CD4-positive, alpha-beta T cell treated with Interleukin-1 beta for 1 hour (primary cell): ENCODE measurements around the gene AGBL4.

Experiments used
- DNase-seq, 2 donors: peaks; one replicate each; pipeline ENCODE4 v3.0.0-alpha.2; 2020 to 2022

AGBL4 gene

DNA sequence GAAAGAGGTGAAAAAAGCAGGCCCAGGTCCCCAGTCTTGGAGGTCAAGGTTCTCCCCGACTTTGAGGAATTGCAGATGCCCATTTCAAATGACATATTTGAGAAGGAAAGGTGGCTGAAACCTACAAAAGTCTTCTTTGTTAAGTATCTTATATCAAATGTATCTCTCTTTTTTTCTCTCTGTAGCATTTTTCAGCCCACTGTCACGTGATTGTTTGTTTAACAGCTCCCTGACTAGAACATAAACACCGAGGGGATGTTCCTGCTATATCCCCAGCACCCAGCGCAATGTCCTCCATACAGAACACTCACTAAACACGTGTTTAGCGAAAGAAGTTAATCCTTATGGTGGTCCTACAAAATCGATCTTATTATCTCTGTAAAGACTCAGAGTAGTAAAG lies 1274.7 kb downstream of the AGBL4 start:
- DNase-seq, result no peak

DNA sequence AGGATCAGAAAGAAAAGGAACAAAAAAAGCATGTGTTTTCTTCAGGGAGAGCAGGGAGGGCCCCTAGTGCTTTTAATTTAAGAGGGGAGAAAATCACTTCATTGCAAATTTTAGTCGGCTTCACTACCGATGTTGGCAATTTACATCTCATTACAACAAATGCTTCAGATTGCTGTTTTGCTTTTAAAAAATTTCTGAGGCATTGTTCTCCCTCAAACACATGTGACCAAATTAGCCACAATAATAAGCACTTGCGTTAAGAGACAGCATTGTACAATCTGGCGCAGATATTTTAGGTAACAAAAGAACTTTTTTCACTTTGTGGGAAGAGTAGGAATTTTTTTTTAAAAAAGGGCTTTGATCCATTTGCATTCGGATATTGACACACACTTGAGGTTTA lies 1276.8 kb downstream of the AGBL4 start:
- no peak for DNase-seq

DNA sequence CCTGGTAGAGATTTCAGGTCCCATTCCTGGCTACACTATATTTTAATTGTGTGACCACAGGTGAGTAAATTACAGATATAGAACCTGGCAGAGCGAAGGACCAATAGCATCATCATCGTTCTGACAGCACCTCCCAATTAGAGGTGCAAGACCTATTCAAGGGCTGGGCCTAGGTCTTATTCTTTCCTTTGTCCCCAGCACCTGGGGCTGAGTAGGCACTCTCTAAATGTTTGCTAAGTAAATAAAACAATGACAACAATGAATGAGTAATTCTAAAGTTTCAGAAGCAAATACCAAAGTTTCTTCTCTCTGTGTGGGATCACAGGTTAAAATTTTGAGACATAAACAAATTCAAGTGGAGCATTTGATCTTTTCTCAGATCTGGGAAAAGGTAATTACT lies 1279.7 kb downstream of the AGBL4 start:
- no peak for DNase-seq

DNA sequence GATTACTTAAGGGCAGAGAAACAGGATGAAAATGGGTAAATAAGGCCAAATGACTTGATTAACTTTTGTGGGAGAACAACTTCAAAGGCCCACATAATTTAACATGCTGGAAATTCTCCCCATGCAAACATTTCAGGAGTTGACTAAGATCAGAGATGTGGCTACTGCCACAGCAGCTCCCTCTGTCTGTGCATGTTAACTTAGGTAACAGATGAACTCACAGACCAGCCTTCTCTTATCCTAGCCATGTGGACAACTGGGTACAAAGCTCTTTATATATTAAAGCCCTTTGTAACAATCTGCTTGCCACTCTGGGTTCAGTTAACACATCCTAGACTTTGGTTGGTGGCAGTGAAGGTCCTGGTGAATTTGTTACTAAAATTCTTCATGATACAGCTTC lies 1280.3 kb downstream of the AGBL4 start:
- DNase-seq, result no peak

DNA sequence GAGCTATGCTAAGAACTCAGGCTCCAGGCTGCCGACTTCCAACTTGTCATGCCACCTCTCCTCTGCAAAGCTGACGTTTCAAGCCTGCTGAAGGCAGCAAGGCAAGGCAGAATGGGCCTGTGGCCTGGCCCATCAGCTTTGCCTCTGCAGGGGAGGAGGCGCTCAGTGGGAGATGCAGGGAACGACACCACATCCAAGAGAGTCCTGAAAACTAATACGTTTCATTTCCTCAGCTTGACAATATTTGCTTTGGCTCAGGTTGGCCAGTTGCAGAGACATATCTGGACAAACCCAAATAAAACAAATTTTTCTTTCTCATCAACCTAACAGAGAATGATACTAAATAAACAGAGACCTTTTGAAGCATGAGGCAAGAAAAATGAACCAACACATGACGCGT lies 1282.4 kb downstream of the AGBL4 start:
- DNase-seq, result no peak

DNA sequence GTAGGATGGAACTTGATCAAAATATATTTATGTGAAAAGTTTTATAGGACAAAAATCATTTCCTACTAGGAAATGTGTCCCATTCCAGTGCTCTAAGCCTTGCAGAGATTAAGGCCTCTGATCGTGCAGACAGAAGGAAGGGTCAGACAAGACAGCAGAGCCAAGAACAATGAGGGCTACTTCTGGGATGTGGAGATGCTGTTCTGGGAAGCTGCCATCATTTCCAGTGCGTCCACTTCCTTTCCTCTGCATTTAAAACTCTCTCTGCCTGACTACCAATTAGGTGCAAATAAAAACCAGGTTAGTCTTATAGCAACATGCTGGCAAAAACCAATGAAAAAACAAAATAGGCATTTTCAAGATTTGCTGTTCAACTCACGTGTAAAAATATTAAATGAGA lies 1283.1 kb downstream of the AGBL4 start:
- no peak for DNase-seq

DNA sequence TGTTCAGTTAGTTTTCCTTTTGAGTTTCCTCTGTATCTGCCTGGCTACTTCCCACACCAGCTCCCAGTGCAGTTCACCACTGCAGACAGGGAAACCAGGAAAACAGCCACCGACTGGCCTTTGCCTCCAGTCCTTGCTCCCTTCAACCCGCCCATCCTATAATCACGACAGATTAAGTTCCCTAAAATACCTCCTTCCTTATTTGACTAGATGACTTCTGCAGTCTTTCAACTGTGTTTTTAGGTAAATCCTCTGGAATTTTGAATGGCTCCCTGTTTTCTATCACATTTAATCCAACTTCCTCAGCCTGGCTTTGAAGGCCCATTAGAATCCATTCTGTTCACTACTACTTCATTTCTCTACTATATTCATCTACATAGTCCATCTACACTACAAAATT lies 1284.7 kb downstream of the AGBL4 start:
- no peak for DNase-seq

DNA sequence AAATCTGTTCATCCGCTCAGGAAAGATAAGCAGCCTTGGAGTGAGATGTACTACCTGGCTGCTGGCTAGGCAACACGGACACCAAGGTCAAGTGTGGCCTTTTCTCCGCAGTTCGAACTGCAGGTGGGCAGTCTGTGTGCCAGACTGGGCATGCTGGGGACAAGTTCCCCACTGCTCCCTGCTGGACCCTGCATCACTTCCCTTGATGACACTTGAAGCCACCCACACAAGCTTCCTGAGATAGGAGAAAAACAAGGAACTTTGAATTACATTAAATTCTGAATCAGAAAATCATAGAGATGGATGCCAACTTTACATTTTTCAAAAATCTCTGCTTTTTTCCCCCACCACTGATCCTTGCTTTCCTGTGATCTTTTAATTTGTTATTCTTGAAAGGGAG lies 1285.4 kb downstream of the AGBL4 start:
- no peak for DNase-seq

DNA sequence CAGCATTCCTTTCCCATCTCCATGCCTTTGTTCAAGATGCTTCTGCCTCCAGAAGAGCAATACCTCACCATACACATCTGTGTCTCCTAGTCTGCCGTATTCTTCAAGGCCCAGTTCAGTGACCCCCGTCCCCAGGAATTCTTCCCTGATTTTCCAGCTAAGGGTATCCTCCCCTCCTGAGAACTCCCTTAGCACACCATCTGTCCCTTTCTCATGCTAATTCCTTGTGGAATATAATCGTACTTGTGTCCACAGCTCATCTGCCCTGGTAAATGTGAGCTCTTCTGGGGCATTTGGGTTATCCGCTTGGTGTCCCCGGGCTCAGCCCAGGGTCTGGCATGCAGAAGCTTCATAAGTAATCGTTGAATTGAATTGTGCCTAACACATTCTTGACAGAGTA lies 1288.0 kb downstream of the AGBL4 start:
- DNase-seq, result no peak

DNA sequence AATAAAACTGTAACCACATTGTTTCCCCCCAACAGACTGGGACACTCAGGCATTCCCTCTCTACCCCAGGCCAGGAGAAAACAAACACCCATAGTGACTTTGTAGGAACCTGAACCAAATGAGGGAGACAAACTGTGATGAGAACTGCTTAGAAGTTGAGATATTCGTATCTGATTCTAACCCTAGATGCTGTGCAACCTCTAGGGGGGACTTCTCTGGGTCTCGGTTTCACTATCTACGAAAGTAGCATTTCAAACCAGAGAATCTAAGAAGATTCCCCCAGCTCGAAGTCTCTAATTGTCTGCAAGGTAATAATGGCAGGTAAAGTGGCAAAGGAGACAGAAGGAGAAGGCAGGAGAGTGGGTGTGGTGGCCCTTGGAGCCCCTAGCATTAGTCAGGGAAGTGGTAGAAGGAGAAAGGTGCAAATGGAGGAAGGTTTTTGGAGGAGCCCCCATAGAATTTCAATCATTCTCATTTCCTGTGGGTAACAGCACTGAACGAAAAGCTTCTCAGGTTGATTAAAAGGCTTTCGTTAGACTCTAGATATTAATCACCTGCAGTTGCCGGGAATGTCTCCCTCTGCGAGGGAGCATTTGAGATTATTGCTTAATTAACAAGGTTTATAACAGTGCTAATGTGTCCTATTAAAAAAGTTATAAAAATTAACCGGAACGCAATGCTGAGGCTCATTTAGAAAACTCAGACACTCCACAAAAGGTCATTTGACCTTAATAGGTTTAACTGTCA lies 1293.4 kb downstream of the AGBL4 start:
- DNase-seq, result no peak

DNA sequence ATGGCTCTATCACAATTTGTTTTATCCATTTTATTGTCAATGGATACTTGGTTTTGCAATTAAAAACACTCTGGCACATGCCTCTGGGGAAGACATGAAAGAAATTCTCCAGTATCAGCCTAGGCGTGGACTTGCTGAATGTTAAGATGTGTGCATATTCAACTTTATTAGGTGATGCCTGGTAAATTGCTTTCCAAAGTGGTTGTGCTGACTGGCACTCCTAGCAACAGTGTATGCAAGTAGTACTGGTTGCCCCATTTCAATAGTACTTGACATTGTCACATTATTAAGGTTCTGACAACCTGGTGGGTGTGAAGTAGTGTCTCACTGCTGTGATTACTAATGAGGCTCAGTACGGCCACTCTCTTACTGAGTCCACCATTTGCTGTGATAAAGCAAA lies 1295.2 kb downstream of the AGBL4 start:
- no peak for DNase-seq

DNA sequence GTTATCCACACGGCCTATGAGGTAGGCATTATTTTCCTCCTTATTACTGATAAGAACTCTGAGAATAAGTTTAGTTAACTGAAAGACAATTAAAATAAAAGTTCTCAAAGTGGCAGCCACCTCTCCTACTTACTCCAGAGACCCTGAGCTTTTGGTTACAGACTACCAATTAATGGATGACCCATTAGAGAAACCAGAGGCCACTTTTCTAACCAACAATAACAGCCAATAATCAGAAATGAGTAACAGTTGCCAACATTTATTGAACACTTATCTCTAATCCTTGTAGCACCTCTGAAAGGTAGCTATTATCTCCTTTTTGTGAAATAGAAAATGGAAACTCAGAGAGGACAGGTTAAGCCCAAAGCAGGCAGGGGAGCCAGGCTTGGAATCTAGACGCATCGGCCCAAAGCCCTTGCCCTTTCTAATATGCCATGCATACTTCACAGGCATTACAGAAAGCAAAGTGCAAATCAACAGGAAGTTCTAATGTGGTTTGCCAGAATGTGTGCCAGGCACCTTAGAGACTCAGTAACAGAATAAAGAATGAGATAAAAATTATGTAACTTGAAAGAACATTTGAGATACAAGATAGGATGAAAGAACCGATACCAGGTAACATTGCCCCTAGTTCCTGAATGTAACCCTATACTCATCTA lies 1297.1 kb downstream of the AGBL4 start:
- DNase-seq, result no peak

DNA sequence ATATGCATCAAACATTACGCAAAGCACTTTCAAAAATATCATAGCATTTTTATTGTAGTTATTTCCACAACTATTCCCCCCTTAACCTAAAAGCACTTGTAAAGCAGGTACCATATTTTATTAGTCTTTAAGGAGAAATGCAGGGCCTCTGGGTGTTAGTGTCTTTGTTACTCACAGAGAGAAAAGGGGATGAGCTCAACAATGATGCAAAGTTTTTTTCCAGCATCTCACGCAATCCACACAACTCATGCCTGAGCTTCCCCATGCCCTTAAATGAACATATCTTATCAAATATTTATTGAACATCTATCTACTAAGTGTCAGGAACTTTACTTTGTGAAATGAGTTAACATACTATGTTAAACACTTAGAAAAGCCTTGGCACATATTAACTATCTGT lies 1297.6 kb downstream of the AGBL4 start:
- no peak for DNase-seq

DNA sequence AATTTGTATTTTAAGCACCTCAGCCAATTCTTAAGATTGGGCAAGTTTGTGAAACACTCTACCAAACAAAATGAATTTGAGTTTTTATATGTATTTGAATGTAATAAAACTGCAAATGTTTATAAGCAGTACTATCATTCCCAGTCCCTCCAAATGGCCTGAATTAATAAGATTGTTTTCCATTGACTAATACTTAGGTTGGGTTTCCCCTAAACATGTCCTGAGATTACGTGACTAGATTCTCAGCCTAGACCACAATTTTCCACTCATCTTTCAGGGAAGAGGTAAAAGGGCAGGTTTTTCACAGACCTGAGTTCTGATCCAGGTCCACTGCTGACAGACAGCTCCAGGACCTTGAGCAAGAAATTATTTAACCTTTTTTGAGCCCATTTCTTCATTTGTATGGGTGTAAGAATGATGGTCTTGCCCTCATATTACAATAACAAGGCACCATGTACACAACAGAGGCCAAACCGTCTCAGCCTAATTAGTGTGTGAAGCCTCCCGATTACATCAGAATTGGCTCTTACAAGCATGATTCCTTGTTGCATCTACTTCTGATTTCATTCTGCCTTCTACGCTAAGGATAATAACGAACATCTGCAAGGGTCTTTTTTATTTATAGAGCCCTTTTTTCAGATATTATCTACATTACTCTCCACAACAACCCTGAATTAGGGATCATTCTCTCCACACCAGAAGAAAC lies 1298.3 kb downstream of the AGBL4 start:
- no peak for DNase-seq

DNA sequence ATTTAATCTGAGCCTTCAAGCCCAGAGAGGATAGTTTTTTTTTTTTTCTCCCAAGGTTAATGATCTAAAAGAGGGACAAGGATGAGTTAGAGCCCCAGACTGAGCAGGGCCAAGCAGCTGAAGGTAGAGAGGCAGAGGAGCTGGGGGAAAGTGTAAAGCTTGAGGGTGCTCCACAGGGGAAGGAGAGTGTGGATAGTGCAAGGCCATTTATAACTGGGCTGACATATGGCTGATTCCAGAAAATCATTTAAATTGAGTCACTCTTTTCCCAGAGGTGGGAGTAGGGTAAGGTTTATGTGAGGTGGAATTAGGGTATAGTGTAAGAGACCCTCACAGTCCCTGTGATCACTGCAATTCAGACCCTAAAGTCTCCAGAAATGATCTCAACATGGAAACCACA lies 1302.8 kb downstream of the AGBL4 start:
- DNase-seq, result no peak

DNA sequence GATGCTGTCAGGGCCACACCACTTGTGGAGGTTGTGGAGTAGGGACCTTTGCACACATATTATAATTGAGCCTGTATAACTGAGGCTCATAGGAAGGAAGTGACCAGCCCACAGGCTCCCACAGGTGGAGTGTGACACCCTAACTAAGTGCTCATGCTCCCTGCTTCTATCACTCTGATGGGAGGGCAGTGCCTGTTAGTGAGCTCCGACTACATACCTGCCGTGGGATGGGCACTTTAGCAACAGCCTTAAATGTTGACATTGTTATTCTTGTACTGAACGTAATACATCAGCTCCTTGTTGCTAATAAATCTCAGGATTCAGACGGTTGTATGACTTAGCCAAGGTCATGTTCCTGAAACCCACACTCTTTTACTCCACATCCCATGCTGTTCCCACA lies 1305.0 kb downstream of the AGBL4 start:
- DNase-seq, result no peak

DNA sequence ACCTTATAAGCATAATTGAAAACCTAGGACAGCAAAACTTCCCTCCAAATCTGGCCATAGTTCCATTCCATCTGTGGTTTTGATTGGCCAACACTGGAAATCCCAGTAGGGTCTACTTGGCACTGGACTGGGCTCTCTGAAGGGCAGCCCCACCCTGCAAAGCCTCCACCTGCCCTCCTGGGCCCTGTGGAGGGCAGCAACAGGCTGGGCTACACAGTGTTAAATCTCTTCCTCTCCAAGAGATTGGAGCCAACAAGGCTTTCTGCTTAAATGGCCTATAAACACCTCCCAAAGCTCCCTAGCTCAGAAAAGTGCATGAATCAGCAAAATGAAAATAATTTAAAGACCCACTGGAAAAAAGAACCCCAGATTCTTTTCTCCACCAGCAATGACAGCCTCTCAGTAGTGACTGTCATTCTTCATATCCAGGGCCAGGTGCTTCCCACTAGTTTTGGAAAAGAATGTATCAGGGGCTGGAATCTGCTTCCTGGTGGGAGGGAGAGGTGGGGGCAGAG lies 1305.6 kb downstream of the AGBL4 start:
- DNase-seq, result no peak

DNA sequence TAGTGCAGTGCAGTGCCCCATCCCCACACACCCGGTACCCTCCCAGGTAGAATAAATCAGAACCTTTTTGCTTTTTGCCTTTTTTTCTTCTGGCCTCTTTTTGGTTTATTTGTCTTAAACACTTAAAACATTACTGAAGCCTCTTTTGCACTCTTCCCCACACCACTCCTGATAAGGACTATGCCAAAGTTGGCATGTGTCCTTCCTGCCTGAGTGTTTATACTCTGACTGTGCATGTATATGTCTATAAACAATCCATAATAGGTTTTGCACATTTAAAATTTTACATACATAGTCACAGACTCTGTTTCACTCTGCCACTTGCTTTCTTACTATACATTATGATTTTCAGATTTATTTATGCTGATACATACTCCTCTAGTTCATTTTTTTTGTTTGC lies 1306.7 kb downstream of the AGBL4 start:
- no peak for DNase-seq

DNA sequence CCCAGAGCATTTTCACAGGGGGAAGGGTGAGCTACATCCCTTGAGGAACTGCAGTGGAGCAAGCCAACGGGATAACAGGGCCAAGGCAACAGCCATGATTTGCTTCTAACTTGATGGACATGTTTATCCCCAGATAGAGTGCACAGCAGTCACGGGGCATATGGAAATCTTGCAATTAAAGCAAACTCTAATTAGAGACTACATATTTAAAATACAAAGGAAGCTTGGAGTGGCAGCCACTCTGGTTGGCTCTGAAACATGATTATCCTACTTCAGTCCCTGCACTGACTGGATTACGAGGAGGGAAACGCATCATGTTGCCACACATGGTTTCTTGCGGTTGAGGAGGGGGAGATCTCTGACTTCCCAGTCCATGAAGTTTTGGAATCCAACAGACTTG lies 1307.8 kb downstream of the AGBL4 start:
- no peak for DNase-seq

DNA sequence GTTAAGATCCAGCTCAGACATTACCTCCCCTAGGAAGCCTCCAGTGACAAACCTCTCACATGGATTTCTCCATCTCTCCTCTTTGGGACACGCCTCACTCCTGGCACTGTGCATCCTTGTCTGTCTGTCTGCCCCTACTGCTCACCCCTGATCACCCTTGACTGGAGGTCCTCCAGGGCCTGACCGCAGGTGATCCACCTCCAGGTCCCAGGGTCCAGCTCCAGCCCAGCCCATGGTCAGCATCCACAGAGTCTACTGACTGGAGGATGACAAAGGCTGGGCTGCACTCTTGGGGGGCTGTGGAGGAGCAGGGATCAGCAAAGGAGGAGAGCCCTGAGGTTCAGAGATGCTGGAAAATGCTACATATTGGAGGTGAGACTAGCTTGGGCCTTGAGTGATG lies 1312.8 kb downstream of the AGBL4 start:
- DNase-seq, result no peak

DNA sequence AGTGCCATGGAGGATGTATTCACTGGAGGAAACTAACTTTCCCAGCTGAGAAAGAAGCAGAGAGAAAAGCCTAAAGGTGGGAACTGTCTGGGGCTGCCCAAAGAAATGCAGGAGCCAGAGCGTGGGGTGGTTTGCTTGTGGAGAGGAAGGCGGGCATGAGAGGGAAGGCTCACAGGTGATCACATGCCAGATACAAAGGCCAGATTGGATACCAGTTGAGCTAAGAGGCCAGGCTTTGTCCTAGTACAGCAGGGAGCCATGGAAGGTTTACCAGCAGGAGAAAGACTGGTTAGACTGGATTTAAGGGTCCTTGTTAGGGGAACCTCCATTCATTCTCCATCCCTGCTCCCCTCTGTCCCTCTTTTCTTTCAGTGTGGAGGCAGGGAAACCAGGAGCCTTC lies 1313.4 kb downstream of the AGBL4 start:
- DNase-seq, result no peak

DNA sequence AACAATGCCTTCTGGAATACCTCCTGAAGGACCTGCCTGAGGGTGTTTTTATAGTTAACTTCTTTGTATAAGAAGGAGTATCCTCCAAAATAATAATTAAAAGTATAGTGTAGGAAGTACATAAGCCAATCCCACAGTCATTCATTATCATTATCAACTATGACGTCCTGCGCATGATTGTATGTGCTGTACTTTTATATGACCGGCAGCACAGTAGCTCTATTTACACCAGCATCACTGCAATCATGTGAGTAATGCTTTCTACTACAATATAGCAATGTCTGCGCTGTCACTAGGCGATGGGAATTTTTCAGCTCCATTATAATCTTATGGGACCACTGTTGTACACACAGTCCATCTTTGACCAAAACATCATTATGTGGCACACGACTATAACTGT lies 1319.0 kb downstream of the AGBL4 start:
- no peak for DNase-seq

DNA sequence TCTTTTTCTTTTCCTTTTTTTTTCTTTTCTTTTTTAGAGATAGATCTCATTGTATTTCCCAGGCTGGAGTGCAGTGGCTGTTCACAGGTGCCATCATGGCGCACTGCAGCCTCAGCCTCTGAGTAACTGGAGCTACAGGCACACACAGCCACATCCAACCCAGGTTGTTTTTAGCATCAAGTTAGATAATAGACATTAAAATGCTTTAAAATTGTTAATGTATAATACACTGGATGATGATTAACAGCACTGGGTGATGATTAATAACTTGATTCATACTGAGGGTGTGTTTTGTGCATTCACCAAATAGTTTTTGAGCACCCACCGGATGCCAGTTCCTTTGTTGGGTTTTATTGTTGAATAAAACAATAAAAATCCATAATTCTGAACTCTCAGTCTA lies 1322.3 kb downstream of the AGBL4 start:
- DNase-seq, result no peak

DNA sequence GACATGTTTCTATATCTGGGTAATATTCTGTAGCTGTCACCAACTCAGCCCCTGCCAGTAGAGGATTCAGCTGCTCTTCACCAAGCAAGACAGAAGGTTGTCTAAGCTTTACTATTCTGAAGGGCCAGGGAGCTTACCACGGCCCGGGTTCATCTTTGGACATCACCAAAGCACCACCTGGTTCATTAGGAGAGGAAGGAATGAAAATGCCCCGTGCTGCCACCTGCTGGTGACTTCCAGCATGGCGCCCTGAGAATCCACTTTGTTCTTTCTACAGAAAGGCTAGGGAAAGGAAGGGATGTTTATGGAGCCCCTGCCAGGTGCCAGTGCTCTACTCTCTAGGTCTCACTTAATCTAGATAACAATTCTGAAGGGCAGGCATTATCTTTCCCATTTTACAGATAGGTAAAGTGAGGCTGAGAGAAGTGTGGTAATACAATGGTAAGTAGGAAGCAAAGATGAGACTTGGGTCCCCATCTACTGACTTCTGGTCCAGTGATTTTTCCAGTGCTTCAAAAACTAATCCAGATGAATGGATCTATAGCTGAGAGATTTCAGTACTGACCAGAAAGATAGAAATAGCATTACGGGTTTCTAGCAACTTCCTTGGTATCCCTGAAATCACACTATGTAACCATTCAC lies 1326.6 kb downstream of the AGBL4 start:
- DNase-seq, result peak; percentile 26 to 29
